GM18867 (cell line): Measurements from ENCODE around the gene KIF1C.
"Not testable (repeated sequence)": the region's sequence is repeated elsewhere in the genome, so short reads cannot be mapped to it uniquely, and the experiment has no call there.

Experiments used
- ATAC-seq: cut with Tn5 transposase; IDR thresholded peaks from one replicate; pipeline ENCODE4 v1.9.1; 2021; ENCODE audit warnings: mild to moderate bottlenecking, moderate library complexity; ENCODE audit not compliant: unreplicated experiment

The KIF1C gene

DNA sequence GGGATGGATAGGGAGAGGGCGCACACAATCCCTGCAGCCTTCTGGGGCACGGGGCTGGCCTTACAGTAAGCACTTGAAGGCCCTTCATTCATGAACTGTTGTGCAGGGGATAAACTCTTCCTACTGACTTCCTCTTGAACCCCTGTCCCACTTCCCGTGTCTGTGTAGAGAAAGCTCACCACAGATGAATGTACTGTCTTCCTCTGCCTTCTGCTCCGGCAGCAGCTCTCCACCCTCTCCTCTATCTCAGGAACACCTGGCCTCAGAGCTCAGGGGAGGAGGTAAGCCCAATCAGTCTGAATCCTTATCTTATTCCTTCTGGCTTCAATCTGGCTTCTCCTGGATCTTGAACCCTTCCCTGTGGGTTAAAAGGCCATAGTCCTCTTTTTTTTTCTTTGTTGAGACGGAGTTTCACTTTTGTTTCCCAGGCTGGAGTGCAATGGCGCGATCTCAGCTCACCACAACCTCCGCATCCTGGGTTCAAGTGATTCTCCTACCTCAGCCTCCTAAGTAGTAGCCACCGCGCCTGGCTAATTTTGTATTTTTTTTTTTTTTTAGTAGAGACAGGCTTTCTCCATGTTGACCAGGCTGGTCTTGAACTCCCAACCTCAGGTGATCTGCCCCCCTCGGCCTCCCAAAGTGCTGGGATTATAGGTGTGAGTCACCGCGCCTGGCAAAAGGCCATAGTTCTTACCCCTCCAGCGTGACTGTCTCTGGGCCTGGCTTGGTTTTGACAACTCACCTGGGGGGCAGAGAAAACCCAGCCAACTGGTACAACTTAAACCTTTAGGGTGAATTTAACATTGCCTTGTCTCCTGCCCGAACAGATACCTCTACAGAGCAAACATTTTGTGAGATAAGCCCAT lies 44.6 kb downstream of the KIF1C start:
- no peak for ATAC-seq

DNA sequence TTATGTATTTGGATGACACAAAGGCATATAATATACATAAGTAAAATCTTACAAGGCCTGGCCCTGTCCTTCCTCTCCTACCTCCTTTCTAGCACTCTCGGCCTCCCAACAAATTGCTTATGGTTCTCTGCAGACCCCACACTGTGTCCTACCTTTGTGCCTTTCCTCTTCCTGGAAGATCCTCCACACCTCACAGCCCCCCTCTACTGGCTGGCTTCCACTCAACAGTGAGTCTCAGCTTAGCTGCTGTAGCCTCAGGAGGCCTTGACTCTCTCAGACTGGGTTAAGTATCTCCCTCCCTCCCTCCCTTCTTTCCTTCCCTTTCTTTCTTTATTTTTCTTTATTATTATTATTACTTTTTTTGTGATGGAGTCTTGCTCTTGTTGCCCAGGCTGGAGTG lies 45.8 kb downstream of the KIF1C start:
- no peak for ATAC-seq

DNA sequence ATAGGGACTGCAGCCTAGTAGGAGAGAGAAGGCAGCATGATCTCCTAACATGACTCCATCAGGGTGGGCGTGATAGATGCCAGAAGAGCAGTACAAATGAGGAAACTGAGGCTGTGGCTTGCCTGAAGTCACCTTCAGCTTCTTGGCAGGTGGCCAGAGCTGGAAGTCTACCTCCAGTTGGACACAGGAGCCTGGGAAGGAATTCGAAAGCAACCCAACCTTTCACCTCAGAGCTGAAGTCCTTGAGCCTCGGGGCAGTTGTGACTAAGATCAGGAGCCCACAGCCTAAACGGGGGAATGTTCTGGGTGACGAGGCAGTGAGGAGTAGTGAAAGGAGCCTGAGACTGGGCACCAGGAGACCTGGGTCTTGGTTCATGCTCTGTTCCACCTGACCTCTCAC lies 46.9 kb downstream of the KIF1C start:
- no peak for ATAC-seq

DNA sequence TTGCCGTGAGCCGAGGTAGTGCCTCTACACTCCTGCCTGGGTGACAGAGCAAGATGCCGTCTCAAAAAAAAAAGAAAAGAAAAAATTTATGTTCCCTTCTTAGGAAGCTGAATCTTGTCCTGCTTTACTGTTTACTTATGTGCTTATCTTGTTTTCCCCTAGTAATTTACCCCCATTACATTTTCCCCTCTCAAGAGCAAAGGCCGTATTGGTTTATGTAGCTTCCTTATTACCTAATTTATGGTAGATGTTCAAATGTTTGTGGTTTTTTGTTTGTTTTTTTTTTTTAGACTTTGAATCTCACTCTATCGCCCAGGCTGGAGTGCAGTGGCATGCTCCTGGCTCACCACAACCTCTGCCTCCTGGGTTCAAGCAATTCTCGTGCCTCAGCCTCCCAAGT lies 47.7 kb downstream of the KIF1C start:
- no peak for ATAC-seq

DNA sequence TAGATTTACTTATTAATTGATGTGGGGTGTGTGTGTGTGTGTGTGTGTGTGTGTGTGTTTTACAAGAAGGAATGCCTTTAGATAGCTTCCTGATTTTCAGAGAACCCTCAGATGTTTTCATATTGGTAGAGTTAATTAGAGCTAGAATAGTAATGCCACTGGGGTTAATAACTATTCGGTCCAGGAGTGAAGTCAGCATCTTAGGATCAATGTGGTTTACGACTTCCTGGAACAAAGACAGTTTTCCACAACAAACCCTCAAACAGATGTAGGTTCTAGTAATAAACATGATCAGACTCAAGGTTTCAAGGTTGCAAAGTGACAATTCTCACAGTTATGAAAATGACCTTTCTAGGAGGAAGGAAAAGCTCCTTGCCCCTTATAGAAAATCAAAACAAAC lies 49.7 kb downstream of the KIF1C start:
- no peak for ATAC-seq

DNA sequence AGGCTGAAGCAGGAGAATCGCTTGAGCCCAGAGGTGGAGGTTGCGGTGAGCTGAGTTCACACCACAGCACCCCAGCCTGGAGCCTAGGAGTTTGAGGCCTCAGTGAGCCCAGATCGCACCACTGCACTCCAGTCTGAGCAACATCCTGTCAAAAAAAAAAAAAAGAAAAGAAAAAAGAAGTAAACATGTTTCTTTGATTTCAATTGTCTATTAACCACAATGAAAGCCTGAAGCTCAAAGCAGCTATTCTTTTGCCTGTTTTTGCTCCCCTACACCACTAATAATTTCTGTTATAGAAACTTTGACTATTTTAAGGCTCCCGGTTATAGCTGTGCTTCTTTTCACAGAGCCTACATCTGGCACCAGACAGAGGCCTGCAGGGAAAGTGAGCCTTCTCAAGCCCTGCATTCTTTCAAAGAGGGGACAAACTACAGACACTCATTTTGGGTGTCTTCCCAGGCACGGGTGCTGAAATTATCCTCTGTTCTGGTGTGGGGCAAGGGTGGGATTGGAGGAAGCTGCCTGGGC lies 51.6 kb downstream of the KIF1C start:
- no peak for ATAC-seq

DNA sequence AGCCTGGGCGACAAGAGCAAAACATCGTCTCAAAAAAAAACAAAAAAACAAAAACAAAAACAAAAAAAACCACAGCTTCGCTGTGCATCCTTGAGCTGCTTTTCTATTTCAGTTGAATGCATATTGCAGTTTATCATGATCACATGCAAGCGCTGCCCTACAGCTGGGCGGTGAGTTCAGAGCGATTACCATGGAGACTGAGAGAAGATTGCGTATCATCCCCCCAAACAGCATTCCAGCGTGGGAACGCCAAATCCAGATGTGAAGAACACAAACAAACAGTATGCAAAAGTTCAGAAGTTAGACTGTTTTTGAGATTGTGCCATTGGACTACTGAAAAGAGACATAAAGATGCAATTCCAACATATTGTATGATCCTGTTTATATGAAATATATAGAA lies 52.5 kb downstream of the KIF1C start:
- no peak for ATAC-seq

DNA sequence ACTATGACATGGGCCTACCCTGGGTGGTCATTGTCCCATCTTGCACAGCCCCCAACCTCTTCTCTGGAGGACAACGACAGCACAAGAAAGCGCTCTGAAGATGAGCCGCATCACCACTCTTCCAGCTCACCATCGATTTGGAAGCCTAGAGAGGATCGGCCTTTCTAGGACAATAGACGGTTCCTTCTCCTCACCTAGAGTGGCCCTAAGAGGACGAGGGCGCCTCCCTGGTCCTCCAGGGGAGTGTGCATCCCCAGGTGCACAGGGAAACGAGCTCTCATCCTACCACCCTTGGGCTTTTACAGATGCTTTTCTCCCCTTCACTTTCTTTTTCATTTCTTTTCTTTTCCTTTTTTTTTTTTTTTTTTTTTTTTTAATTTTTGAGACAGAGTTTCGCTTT lies 57.8 kb downstream of the KIF1C start:
- ATAC-seq, result no peak

DNA sequence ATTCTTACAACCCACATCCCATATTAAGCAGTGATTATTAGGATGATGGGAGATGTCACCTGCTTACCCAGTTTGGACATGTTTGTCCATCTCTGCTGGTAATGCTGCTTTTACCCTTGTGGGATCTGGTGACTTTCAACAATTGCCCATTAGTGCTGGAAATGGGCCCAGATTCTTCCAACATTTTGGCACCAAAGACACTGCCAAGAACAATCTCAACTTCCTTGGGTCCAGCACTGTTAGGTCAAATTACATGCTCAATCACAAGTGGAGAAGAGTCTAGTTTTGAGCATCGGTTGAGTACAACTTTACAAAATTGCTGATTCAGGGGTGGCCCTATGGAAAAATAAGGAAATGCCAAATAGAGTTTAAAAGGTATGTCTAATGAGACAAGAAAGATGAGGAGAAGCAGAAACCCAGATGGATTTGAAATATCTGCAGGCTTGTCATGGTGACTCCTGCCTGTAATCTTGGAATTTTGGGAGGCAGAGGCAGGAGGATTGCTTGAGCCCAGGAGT lies 67.5 kb downstream of the KIF1C start:
- ATAC-seq, result no peak

DNA sequence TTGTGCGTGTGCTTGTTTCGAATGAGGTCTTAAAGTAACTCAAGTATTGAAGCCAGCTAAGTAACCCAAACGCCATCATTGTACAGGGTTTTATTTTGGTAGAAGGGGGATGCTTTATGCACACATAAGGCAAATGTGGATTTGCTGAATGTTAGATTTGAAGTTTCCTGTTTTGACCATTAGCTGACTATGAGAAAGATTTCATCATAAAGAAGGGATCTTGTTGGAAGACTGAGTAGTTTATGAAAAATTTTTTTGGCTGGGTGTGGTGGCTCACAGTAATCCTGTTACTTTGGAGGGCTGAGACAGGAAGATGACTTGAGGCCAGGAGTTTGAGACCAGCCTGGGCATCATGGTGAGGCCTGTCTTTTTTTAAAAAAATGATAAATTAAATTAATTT lies 70.5 kb downstream of the KIF1C start:
- ATAC-seq, result no peak

DNA sequence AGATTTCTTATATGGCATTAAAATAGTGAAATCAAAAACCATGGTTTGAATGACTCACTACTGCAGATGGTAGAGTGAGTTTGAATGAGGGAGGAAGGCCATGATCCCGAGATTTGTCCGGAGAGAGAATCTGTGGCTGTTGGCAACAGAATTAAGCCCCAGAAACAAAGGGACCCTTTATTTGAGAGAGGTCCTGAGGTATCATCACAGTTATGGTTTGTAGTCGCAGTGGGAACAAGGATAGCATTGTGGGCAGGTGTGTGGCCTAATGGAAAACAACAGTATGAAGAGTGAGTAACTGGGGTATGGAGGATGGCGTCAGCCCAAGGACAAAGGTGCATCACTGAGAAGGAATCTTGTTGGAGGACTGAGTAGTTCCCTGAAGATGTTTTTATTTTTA lies 72.0 kb downstream of the KIF1C start:
- ATAC-seq, result no peak

DNA sequence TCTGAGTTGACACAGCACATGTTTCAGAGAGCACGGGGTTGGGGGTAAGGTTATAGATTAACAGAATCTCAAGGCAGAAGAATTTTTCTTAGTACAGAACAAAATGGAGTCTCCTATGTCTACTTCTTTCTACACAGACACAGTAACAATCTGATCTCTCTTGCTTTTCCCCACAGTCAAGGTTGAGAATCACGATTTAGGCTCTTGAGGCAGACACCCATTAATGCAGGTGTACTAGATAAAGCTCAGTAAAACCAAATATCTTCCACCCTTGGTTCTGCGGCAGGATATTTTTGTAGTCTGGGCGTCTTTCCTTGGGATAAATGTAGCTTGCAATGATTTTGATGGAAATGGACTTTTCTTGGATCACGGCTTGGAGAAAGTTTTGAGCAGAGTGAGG lies 77.7 kb downstream of the KIF1C start:
- ATAC-seq, result not testable (repeated sequence)

DNA sequence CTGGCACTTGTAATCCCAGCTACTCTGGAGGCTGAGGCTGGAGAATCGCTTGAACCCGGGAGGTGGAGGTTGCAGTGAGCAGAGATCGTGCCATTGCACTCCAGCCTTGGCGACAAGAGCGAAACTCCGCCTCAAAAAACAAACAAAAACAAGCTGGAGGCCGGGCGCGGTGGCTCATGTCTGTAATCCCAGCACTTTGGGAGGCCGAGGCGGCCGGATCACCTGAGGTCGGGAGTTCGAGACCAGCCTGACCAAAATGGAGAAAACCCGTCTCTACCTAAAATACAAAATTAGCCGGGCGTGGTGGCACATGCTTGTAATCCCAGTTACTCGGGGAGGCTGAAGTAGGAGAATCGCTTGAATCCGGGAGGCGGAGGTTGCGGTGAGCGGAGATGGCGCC lies 79.5 kb downstream of the KIF1C start:
- not testable (repeated sequence) for ATAC-seq

DNA sequence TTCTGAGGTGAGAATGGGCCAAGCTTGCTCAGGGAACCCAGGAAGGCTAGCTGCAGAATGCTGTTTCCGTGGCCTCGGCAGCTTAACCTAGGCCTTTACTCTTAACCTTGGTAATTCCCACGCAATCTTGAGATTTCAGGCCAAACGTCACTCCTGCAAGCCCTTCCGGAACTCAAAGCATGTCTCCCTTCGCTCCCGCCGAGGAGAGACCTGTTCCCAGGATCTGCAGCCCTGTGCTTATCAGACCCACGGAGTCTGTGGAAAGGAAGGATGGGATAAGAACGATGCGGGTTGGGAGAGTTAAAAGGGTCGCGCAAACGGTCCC lies 80.0 kb downstream of the KIF1C start:
- ATAC-seq, result no peak
